ENCODE results near the gene ATP13A3.

The ATP13A3 gene

GRCh38 chr3:194474675-194475074 is 12.1 kb downstream of the ATP13A3 start:
- DNase-seq, result no peak

GRCh38 chr3:194472290-194472920 is 14.4 kb downstream of the ATP13A3 start:
- no peak for DNase-seq

- DNase-seq, result no peak
Measured at GRCh38 chr3:194471863-194472262, 14.9 kb downstream of the ATP13A3 start.

DNA sequence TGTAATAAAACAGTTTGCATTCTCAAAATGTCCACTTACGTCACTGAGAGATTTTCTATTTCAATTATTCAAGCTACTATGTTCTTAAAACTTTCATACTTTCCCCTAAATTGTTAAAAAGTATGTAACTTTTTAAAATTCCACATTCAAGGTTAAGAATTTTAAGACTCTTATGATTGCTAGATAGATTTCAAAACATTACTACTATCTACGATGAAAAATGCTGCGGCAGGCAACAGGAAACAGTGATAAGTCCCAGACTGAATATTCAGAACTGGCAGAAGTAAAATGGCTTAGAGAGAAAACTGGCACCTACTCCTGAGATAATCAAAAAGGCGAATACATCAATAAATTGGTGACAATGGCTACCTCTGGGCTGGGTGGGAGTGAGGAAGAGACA is 16.2 kb downstream of the ATP13A3 start:
- DNase-seq, result no peak

DNA sequence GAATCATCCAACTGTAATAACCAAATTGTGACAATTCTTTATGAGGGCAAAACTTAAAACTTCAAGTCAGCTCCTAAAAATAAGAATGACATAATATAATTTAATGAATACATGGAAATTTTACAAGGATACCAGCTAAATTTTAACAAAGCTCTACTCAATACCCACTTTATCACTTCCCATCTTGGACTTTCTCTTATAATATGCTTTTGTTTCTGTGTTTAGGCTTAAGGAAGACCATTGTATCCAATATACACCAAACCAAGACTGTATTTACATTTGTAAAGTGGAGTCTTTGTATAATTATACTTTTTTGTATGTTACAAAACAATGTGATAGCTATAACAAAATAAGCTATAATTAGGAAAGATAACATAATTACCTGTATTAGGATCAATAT is 16.8 kb downstream of the ATP13A3 start:
- no peak for DNase-seq

GRCh38 chr3:194468086-194468485 is 18.7 kb downstream of the ATP13A3 start:
- no peak for DNase-seq

DNA sequence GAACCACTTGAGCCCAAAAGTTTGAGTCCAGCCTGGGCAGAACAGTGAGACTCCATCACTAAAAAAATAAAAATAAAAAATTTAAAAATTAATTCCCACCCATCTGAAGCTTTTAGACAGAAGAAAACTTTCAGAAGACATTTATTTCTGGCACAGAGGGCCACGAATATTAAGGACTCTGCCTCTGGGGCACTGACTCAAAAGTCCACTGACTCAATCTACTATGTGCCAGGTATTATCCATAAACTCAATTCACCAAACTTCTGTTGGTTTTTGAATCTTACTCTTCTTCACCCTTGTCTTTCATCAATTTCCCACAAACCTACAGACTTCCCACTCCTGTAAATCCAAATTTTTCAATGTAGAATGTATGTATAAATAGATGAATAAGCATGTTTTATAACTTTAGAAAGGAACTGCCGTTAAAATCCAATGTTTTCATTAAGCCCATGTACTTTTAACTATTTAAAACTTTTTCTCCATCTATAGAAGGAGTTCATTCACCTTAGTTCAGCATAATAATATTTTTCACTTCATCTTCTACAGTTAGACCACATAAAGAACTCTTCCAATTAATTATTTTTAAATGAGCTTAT is 19.9 kb downstream of the ATP13A3 start:
- DNase-seq, result no peak

DNA sequence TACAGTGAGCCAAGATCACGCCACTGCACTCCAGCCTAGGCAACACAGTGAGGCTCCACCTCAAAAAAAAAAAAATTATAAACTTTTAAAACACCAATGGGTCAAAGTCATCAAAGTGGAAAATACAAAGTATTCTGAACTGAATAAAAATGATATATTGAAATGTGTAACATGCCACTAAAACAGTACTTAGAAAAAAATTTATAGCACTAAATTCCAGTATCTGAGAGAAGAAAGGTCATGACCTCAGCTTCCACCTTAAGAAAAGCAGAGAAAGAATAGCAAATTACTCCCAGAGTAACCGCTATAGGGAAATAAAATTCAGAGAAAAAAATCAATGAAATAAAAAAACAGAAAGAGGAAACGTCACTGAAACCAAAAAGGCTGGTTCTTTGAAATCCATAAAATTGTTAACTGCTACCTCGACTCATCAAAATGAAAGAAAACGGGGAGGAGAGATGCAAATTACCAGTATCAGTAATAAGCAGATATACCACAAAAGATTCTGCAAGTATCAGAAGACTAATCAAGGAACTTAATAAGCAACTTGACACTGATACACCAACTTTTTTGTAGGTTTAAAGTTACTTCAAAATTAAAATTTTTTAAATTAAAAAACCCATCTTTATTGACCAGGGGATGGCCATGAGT is 20.8 kb downstream of the ATP13A3 start:
- no peak for DNase-seq

- no peak for DNase-seq
Measured at GRCh38 chr3:194465246-194465645, 21.6 kb downstream of the ATP13A3 start.

DNA sequence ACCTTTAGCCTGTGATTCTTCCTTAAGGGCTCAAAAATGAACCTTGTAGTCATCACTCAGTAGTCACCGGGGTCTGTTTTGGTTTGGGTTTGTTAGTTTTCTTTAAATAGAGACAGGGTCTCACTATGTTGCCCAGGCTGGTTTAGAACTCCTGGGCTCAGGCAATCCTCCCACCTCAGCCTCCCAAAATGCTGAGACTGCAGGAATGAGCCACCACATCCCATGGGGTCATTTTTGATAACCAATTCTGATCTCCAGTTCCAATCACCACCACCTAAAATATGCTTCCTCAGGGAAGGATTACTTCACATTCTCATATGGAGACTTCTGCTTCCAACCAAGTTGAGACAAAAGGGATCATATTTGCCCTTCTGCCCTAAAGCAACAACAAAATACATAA is 22.1 kb downstream of the ATP13A3 start:
- no peak for DNase-seq

GRCh38 chr3:194462936-194463335 is 23.9 kb downstream of the ATP13A3 start:
- DNase-seq, result no peak

DNA sequence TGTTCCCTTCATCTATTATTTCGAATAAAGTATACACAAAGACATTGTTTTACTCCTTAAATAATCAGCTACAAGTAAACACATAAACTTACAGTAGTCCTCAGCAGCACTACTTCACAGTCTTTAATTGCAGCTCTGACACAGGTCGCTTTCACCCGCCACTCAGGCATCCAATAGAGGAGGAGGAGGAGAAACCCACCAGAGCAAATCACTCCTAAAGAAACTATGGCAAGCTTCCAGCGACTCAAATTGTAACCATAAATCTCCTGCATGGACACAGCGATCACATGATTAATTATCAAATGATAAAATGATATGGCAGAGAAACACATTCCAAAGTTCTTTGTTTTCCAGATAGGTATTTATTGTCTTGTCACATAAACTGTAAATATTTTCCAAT is 26.2 kb downstream of the ATP13A3 start:
- no peak for DNase-seq

DNA sequence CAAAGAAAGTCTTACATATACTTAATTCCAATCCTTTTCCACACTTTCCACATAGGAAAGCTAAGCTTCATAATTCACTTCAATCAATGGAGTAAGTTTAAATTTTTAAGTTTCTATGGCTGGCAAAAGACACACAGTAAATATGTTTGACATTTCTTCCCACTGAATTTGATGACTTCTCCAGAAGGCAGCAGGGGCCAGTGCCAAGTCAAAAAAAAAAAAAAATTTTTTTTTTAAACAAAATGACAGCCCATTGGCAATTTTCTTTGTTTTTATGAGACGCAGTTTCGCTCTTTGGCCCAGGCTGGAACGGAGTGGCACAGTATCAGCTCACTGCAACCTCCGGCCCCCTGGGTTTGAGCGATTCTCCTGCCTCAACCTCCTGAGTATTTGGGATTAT is 28.7 kb downstream of the ATP13A3 start:
- no peak for DNase-seq

DNA sequence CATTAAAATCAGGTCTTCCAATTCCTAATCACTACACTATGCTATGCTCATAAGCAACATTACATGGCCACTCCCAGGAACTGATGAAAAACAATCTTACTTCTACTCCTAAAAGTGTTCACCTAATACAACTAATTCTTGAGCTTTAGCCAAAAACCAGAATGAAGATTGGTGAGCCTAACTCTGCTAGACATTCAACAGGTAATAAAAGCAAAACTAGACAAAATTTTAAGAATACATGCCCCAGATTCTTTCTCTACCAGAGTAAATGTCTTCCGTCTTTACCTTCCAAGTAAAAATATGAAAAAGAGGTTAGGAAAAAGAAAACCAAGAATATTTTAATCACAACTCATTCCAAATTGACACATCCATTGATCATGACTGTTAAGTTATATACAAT is 31.3 kb downstream of the ATP13A3 start:
- DNase-seq, result no peak

GRCh38 chr3:194450341-194450740 is 36.5 kb downstream of the ATP13A3 start:
- DNase-seq, result no peak

- DNase-seq, result no peak
Measured at GRCh38 chr3:194449913-194450312, 36.9 kb downstream of the ATP13A3 start.

GRCh38 chr3:194447657-194448056 is 39.1 kb downstream of the ATP13A3 start:
- DNase-seq, result no peak

DNA sequence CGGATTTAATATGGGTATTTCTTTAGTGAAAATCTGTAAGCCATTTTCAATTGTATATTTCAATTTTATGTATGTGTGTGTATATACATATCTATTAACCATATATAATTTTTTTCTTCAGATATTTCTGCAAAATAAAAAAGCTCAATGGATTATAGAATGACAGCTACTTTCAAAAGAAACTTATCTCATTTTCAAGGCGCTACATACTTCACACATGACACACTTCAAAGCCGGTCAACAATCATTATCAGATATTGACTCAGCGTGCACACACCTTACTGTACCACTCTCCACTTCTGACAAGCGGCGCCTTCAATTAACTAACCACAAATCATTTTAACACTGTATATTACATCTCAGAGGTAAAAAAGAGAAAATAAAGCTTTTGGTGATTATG is 39.6 kb downstream of the ATP13A3 start:
- DNase-seq, result no peak

GRCh38 chr3:194446754-194447153 is 40.0 kb downstream of the ATP13A3 start:
- no peak for DNase-seq

DNA sequence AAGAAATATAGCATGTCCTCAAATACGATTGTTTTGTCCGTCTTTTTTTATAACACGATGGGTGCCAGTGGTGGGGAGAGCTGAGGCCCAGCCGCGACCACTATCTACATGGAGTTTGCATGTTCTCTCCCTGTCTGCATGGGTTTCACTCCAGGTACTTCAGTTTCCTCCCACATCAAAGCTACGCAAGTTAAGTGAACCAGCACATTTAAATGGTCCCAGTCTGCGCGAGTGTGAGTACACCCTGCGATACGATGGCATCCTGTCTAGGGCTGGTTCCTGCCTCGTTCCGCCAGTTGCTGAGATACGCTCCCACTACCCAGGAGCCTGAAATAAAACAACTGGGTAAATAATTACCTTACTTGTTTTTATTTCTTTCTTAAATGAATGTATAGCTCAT is 40.6 kb downstream of the ATP13A3 start:
- DNase-seq, result no peak

- no peak for DNase-seq
Measured at GRCh38 chr3:194443901-194444300, 42.9 kb downstream of the ATP13A3 start.

DNA sequence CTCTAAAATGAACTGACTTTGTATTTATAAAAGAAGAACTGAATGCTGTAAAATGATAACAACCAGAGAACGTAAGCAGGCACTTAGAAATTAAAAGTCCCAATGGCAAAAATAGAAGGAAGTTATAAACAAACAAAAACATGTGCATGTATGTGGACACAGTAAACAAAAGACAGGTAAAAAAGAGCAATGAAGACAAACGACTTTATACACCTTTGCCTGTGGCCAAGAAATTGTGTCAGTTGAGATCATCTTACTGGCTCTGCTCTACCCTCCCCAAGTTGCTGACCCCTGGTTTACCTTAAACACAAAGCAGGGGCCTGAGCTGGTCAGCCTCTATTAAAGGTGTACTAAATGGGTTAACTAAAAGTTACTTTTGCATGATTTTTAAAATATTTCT is 46.0 kb downstream of the ATP13A3 start:
- DNase-seq, result no peak

GRCh38 chr3:194439881-194440550 is 46.8 kb downstream of the ATP13A3 start:
- DNase-seq, result no peak

- no peak for DNase-seq
Measured at GRCh38 chr3:194434503-194434902, 52.3 kb downstream of the ATP13A3 start.
